IPS-15b (cell line): Measurements from ENCODE around the gene CFAP20.
"Not testable (repeated sequence)": the region's sequence is repeated elsewhere in the genome, so short reads cannot be mapped to it uniquely, and the experiment has no call there.

Source experiments
- H3K27me3 ChIP-seq: one replicate; pipeline ENCODE4 v1.6.1; 2013; ENCODE audit warnings: low read length; ENCODE audit not compliant: control insufficient read depth, insufficient read depth
- H3K36me3 ChIP-seq: one replicate; pipeline ENCODE4 v1.6.1; 2013; ENCODE audit warnings: low read length; ENCODE audit not compliant: control insufficient read depth, insufficient read depth
- H3K4me1 ChIP-seq: one replicate; pipeline ENCODE4 v1.6.1; 2013; ENCODE audit warnings: mild to moderate bottlenecking, low read length; ENCODE audit not compliant: control insufficient read depth, insufficient read depth
- H3K4me3 ChIP-seq: one replicate; pipeline ENCODE4 v1.5.1; 2013; ENCODE audit warnings: low read depth, low read length
- H3K9ac ChIP-seq: one replicate; pipeline ENCODE4 v1.6.1; 2013; ENCODE audit warnings: low read depth, mild to moderate bottlenecking, low read length
- H3K9me3 ChIP-seq: one replicate; pipeline ENCODE4 v1.6.1; 2013; ENCODE audit warnings: mild to moderate bottlenecking, low read length; ENCODE audit not compliant: control insufficient read depth, insufficient read depth

The CFAP20 gene

DNA sequence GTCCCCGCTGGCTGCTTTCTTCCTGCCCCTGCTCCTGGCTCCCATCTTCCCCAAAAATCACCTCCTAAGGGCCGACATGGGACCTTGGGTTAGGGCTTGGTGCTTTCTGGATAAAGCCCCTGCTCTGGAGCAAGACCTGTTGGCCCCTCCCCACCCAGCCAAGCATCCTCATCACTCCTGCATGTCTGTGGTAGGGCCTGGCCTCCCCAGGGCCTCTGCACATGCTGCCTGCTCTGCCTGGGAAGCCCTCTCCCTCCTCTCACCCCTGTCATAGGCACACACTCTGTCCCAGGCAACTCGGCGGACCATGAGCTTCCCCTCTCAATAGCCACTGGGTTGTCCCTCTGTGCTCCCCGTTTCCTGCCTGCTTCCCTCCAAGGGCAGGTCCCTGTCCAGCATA is 35.2 kb downstream of the CFAP20 start:
- H3K9ac ChIP-seq = no peak overlapping the region
- H3K27me3 ChIP-seq = peaks cover 2% of the 10 kb centered on the region
- H3K4me3 ChIP-seq = no peak overlapping the region
- H3K9me3 ChIP-seq = no peaks in the 10 kb centered on the region
- H3K36me3 ChIP-seq = no peaks in the 10 kb centered on the region
- peaks cover 6% of the 10 kb centered on the region for H3K4me1 ChIP-seq

DNA sequence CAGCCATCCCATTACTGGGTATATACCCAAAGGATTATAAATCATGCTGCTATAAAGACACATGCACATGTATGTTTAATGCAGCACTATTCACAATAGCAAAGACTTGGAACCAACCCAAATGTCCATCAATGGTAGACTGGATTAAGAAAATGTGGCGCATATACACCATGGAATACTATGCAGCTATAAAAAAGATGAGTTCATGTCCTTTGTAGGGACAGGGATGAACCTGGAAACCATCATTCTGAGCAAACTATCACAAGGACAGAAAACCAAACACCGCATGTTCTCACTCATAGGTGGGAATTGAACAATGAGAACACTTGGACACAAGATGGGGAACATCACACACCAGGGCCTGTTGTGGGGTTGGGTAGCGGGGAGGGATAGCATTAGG is 38.8 kb downstream of the CFAP20 start:
- not testable (repeated sequence) for H3K9me3 ChIP-seq, H3K36me3 ChIP-seq, H3K9ac ChIP-seq, H3K4me1 ChIP-seq, H3K27me3 ChIP-seq, H3K4me3 ChIP-seq

DNA sequence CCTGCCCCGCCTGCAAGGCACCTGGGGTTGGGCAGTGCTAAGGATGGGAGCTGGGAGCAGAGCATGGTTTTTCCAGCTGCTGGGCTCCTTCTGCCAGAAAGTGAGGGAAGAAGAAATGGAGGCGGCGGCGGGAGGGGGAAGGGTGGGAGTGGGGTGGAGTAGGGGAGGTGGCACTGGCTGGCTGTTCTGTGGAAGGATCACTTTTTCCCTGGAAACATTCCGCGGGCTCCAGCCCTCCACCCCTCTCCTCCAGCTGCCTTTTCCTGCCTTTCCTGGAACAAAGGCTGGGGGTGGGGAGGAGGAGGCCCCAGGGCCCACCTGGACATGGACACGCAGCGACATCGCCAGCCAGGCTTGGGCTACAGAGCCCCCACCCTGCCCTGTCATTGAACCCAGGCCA is 41.1 kb downstream of the CFAP20 start:
- Histone ChIP-seq H3K9ac (no peak overlapping the region), H3K4me3 (no peak overlapping the region), H3K9me3 (no peaks in the 10 kb centered on the region), H3K27me3 (no peaks in the 10 kb centered on the region), H3K4me1 (peaks cover 4% of the 10 kb centered on the region), H3K36me3 (no peaks in the 10 kb centered on the region)

DNA sequence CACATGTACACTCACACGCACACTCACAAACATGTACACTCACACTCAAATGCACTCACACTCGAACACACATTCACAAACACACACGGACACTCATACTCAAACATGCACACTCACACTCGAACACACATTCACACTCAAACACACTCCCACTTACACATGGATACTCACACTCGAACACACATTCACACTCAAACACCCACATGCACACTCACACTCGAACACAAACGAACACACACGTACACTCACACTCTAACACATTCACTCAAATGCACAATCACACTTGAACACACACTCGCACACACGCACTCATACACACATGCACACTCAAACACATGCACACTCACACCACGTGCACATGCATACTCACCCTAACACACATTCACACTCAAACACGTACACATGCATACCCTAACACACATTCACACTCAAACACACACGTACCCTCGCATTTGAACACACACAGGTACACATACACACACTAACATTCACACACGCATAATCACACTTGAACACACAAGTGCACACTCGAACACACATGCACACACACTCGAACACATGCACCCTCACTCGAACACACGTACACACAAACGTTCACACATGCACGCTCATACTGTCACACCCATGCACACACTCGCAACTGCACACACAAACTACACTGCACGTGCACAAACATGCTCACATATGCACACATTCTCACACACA is 41.8 kb downstream of the CFAP20 start:
- H3K27me3 ChIP-seq = no peaks in the 10 kb centered on the region
- H3K36me3 ChIP-seq = no peaks in the 10 kb centered on the region
- H3K9me3 ChIP-seq = no peaks in the 10 kb centered on the region

DNA sequence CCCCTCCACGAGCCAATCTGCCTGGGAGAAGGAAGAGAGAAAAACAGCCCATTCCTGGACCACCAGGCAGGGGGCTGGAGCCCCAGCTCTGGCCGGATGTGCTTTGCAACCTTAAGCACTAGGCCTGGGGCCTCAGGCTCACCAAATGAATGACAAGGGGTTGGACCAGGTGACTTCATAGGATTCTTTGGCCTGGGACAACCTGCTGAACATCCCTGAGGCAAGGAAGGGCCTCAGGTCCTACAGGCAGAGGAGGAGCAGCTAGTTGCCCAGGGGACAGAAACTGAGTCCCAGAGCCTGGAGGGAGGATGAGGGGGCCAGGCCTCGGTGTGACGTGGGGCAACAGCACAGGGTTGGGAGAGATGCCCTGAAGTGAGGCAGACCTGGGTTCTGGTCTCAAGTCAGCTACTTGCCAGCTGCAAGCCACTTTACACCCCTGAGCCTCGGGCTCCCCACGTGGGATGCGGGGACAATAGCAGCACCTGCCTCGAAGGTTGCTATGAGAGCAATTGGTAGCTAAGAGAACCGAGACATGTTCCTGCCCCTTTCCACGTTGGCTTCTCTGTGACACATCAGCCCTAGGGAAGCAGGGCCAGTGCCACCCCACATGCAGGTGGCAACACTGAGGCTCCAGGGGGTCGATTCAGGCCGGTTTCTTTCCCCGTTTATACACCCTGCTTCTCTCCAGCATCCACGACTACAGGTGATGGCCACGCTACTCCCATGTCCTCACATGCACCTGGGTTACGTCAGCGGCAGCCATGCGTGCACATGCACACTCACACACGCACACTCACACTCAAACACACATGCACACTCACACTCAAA is 42.6 kb downstream of the CFAP20 start:
- no peaks in the 10 kb centered on the region for H3K27me3 ChIP-seq
- H3K36me3 ChIP-seq = no peaks in the 10 kb centered on the region
- no peaks in the 10 kb centered on the region for H3K9me3 ChIP-seq
- peaks cover 4% of the 10 kb centered on the region for H3K4me1 ChIP-seq
- H3K4me3 ChIP-seq = no peak overlapping the region
- no peak overlapping the region for H3K9ac ChIP-seq

More for the DNA sequence above, 41.8 kb downstream of the CFAP20 start:
- Histone ChIP-seq H3K9ac (no peak overlapping the region), H3K4me3 (no peak overlapping the region), H3K4me1 (peaks cover 4% of the 10 kb centered on the region)

DNA sequence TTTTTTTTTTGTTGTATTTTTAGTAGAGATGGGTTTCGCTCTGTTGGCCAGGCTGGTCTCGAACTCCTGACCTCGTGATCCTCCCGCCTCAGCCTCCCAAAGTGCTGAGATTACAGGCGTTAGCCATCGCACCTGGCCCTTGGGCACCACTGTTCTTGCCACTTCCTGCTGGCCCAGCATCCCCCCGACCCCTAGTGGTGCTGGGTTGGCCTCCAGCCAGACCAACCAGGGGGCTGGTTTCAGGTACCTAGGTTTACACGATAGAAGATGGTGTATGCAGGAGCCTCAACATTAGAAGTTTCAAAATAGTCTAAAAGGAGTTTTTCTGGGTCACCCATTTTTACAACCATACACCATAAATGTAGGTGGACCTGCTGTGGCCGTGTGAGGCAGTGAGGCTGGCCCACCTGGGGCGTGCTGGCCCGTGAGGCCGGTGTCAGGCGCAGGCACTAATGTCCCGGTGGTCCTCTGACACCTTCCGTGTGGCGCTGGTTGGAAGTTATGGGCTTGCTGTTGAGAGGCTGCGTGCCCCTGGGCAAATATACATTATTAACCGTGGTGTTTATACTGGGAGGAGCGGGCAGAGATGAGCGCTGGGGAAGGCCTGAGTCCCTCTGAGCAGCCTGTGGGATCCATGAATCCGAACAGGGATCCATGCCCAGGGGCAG is 43.5 kb downstream of the CFAP20 start:
- Histone ChIP-seq H3K9ac (no peak overlapping the region), H3K9me3 (no peaks in the 10 kb centered on the region)

DNA sequence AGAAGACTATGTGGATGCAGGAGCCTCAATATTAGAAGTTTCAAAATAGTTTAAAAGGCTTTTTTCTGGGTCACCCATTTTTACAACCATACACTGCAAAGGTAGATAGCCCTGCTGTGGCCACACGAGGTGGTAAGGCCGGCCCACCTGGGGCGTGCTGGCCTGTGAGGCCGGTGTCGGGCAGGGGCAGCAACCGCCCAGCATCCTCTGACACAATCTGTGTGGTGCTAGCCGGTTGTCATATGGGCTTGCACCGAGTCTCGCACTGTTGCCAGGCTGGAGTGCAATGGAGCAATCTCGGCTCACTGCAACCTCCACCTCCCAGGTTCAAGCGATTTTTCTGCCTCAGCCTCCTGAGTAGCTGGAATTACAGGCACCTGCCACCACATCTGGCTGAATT is 44.0 kb downstream of the CFAP20 start:
- no peaks in the 10 kb centered on the region for H3K27me3 ChIP-seq
- no peak overlapping the region for H3K9ac ChIP-seq
- no peak overlapping the region for H3K4me3 ChIP-seq
- H3K4me1 ChIP-seq = peaks cover 4% of the 10 kb centered on the region
- no peaks in the 10 kb centered on the region for H3K9me3 ChIP-seq
- H3K36me3 ChIP-seq = no peaks in the 10 kb centered on the region

More for the DNA sequence above, 43.5 kb downstream of the CFAP20 start:
- Histone ChIP-seq H3K27me3 (no peaks in the 10 kb centered on the region), H3K36me3 (no peaks in the 10 kb centered on the region), H3K4me1 (peaks cover 4% of the 10 kb centered on the region), H3K4me3 (no peak overlapping the region)

DNA sequence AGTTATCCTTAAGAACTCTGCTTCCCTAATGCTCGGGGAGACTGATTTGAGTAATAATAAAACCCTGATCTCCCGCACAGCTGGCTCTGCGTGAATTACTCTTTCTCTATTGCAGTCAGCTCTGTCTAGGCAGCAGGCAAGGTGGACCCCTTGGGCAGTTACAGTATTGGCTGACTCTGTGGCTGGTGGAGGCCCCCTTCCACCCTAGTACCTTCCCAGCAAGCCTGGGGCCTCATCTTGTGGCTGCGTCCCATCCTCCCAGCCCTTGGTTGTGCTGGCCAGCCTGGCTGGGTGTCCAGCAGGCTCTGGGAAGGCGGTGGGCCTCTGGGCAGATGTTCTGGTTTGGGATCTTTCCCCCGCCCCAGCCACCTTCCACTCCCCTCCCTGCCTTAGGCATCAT is 44.5 kb downstream of the CFAP20 start:
- Histone ChIP-seq H3K36me3 (no peaks in the 10 kb centered on the region), H3K4me3 (no peak overlapping the region), H3K9me3 (no peaks in the 10 kb centered on the region), H3K9ac (no peak overlapping the region), H3K4me1 (peaks cover 4% of the 10 kb centered on the region), H3K27me3 (no peaks in the 10 kb centered on the region)

DNA sequence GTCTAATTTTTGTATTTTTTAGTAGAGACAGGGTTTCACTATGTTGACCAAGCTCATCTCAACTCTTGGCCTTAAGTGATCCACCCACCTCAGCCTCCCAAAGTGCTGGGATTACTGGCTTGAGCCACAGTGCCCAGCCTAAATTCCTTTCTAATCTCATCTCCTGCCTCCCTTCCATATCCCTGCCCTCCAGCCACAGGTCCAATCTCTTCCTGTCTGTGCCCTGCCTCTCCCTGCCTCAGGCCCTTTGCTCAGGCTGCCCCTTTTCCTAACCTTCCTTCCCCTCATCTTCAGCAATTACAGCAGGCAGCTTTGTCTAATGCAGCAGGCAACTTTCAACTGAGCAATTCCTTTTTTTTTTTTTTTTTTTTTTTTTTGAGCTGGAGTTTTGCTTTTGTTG is 46.8 kb downstream of the CFAP20 start:
- no peak overlapping the region for H3K9ac ChIP-seq
- H3K4me3 ChIP-seq = no peak overlapping the region
- no peaks in the 10 kb centered on the region for H3K27me3 ChIP-seq
- no peaks in the 10 kb centered on the region for H3K36me3 ChIP-seq
- no peaks in the 10 kb centered on the region for H3K9me3 ChIP-seq
- peaks cover 4% of the 10 kb centered on the region for H3K4me1 ChIP-seq

DNA sequence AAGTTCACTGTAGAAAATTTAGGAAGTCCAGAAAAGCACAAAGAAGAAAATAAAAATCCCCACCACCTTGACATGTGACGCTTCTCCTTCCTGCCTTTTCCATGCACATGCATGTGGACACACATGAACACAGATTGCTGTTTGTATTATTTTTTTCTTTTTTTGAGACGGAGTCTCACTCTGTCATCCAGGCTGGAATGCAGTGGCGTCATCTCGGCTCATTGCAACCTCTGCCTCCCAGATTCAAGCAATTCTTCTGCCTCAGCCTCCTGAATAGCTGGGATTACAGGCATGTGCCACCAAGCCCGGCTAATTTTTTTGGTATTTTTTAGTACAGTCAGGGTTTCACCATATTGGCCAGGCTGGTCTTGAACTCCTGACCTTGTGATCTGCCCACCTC is 48.5 kb downstream of the CFAP20 start:
- not testable (repeated sequence) for H3K27me3 ChIP-seq, H3K9ac ChIP-seq, H3K36me3 ChIP-seq, H3K4me3 ChIP-seq, H3K4me1 ChIP-seq, H3K9me3 ChIP-seq

DNA sequence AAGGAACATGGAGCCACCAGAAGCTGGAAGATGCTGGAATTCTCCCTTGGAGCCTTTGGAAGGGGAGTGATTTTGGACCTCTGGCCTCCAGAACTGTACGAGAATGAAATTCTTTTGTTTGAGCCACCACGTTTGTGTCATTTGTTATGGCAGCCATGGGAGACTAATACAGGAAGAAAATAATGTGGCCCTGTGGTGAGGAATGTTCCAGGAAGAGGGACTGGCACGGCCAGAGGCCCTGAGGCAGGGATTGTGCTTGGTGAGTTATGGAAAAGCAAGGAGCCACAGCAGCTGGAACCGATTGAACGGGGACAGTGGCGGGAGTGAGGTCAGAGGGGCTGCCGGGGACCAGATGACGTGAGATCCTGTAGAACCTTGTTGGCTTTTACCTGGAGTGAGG is 51.4 kb downstream of the CFAP20 start:
- Histone ChIP-seq H3K9ac (no peak overlapping the region), H3K4me3 (no peak overlapping the region), H3K4me1 (no peaks in the 10 kb centered on the region), H3K9me3 (no peaks in the 10 kb centered on the region), H3K36me3 (no peaks in the 10 kb centered on the region), H3K27me3 (no peaks in the 10 kb centered on the region)

DNA sequence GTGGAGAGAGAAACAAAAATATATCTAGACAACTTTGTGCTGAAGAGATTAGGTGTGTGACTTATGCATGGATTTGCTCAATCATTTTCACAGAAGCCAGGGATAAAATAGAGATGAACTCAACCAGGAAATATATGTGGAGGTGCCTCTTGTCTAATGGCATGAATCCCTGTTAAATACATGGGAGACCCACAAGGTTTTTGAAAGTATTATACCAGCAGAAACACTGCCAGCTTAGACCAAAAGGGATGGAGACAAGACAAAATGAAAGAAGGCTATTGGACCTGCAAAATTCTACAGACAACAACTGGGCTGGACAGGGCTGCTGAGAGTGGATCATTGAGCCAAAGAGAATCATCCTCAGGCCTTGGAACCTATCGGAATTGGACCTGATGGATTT is 52.7 kb downstream of the CFAP20 start:
- no peak overlapping the region for H3K4me3 ChIP-seq
- no peaks in the 10 kb centered on the region for H3K4me1 ChIP-seq

More for the DNA sequence above, 52.7 kb downstream of the CFAP20 start:
- no peaks in the 10 kb centered on the region for H3K9me3 ChIP-seq
- H3K9ac ChIP-seq = no peak overlapping the region
- H3K27me3 ChIP-seq = no peaks in the 10 kb centered on the region
- no peaks in the 10 kb centered on the region for H3K36me3 ChIP-seq
